Superior temporal gyrus (tissue), 1 donor: ENCODE data around the gene AGPAT4.
A peak's percentile ranks its signal among the peaks of the same experiment; 100 is the strongest.
"Not testable (repeated sequence)": the region's sequence is repeated elsewhere in the genome, so short reads cannot be mapped to it uniquely, and the experiment has no call there.

ENCODE experiments used
- DNase-seq: peaks from one replicate; pipeline ENCODE4 v3.0.0-alpha.2; 2016; ENCODE audit errors: extremely low spot score

The AGPAT4 gene

DNA sequence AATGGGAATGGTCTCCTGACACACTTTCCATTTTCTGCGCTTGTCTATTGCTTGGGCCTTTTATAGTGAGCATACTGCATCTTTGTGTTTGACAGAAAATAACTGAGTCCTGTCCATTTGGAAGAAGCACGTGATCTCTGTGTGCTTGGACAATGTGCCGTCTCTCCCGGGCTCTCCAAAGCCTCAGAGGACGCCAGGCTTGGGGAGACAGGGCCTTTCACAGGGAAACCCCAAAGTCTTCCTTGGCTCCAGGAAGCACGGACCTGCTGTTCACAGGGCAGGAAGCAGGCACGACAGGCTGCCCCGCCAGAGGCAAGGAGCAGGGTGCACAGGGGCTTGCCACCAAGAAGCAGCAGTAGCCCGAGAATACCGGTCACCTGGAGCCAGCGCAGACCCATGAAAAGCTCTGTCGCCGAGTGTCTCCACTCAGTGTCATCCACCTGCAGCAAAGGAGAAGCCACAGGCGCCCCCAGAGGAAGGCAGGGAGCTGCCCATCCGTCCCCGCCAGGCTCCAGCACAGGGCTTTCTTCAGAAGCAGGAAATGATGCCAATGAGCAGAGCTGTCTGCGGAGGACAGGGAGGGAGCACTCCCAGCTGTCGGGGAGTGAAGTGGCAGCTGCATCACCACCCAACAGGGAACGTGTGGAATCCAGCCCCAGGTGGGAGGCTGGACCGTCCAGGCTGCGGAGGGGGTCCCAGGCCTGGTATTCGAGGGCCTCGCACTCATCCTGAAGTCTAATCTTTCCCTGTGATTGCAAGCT lies 135.1 kb downstream of the AGPAT4 start:
- peak; percentile 72 for DNase-seq

DNA sequence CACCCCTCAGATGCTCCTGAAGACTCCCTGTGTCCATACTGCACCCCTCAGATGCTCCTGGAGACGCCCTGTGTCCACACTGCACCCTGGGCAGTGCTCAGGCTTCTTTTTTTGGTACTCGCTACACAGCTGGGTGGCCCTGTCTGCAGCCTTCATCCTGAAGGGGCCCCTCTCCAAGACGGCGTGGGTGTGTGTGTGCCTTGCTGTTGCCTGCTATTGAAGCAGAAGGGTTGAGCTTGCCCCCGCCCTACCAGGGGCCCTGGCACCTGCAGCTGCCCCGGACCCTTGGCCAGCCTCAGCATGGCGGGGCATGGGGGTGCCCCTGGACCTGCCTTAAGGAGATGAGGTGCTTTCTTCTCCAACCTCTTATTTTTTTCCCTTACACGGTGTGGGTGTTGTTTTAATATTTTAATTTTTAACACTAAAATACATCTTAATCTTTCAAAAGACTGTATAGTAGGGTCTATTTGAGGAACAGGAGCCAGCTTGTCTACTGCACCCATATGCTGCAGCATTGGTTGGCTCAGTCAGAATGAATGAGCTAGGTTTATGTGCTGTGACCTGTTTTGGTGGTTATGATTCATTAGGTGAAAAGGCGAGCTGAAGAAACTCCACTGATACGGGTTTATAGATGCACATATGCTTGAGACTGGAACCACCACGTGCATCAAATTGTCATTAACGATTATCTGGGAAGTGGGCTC lies 135.9 kb downstream of the AGPAT4 start:
- DNase-seq = no peak

DNA sequence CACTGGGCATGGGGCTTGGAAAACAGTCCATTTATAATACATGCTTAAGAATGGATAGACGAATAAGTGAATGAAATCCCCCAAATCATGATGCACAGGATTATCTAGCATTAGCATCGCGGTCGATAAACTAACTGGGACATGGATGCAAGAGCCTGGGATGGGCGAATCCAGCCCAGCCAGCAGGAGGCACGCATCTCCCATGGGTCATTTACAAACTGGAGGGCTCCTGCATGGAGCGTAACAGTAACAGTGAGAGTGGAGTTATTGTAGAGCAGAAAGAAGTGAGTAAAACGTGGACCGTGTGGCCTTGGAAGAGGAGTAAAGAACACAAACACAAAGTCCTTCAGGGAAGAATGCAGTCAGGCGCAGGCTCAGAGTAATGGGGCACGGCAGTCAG lies 136.5 kb downstream of the AGPAT4 start:
- no peak for DNase-seq

DNA sequence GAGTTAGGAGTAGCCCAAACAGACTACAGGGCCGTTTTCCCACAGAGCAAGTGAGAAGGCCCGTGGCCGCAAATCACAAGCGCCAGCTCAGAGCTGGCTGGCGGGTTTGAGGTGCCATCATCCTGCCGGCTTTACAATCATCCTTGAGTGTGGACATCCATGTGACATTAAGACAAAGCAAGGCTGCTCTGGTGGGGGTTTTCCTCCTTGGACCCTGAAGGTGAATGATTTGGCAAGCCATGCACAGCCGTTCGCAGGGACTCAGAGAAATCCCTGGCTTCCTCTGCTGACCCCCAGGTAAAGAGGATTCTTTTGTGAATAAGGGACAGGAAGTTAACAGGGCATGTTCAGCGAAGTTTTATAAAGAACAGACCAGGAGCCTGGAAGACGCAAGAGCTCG lies 137.2 kb downstream of the AGPAT4 start:
- DNase-seq = no peak

DNA sequence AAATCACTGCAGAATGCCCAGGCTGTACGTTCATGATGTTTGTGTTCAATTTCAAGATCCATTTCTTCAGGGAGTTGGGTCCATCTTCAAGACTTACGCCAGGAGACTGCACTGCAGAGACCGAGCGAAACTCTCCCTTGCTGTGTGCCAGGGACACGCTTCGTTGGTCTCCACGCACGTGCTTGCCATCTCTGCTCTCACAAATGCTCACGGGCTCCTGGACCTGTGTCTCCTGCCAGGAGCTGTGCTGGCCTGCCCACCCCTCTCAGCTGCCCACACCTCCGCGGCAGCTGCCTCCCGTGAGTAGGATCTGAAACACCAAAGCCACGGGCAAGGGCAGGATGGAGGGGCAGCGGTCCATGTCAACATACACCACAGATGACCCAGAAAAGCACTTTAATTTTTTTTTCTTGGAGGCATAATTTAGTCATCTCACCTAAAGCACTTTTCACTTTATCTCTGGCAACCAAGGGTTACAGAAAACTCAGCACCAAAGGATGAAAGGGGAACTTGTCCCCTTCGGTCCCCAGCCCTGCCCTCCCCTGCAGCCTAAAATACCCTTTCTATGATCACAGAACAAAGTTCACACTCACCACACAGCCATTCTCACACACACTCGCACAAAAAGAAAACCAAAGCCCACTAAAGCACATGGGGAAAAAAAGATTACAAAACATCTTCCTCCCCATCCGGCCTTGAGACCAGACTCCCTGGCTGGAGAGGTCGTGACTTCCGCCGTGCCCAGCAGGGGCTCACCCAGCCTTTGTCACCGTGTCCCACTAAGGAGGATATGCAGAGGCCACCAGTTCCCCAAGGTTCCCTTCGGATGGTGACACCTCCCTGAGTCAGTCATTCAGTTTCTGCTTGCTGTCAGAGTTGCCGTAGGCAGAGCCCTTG lies 137.9 kb downstream of the AGPAT4 start:
- no peak for DNase-seq

DNA sequence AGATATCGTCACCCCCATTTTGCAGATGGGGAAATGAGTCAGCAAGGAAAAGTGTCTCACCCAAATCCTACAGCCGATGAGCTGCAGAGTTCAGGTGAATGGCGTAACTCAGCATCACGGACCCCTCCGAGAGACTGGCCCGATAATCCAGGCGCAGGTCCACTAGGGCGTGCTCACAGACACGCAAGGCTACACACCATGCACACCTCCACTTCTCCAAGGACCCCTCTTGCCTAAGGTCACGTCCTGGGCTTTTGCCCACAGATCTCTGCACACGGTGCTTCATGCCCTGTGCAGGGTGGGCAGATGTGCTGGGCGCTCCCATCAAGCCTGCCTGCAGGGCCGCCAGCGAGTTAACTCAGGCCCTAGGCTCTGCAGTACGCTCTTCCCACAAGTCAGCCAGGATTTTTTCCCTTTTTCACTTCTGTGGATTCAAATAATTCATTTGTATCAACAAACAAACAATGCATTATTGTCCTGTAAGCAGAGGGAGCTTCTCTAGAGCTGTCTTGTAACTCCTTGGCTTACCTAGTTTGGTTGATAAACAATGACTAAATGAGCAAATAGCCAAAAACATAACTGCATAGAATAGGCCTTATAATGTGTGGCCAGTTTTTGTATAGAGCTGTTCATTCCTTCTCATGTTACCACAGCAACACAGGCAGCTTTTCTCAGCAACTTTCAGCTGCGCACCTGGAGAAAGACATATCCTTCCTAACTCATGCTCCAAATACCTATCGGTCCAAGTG lies 139.1 kb downstream of the AGPAT4 start:
- DNase-seq = no peak

DNA sequence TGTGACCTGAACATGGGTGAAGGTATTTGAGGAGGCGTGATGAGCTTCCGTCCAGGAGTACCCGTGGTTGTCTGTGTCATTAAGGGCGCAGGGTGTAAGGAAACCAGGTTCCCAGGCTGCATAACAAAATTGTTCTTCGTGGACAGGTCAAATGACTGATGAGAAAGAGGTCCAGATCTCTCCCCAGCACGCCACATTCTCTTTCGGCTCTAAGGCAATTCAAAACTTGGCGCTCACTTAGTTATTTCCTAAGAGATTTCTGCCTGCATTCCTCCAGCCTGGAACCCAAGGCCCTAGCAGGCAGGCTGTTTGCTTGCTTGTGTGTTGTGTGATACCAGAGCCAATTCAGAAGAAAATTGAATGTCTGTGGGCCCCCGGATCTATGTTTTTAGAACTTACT lies 139.9 kb downstream of the AGPAT4 start:
- no peak for DNase-seq

DNA sequence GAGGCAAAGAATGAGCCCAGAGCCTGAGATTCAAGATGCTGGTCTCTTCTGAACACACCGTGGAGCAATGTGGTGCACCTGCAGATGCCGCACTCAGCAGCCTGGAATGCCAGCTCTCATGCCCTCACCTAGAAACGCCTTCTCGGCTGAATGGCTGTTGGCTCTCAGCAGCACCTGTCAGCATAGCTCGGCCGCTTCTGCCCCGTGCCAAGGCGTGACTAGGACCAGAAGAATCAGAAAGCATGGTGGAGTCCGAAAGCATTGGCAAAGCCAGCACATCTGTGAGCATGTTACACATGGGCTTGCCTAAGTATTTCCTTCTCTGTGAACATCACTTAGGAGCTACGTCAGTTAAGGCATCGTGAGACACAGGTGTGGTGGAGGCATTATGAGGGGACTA lies 141.5 kb downstream of the AGPAT4 start:
- no peak for DNase-seq

DNA sequence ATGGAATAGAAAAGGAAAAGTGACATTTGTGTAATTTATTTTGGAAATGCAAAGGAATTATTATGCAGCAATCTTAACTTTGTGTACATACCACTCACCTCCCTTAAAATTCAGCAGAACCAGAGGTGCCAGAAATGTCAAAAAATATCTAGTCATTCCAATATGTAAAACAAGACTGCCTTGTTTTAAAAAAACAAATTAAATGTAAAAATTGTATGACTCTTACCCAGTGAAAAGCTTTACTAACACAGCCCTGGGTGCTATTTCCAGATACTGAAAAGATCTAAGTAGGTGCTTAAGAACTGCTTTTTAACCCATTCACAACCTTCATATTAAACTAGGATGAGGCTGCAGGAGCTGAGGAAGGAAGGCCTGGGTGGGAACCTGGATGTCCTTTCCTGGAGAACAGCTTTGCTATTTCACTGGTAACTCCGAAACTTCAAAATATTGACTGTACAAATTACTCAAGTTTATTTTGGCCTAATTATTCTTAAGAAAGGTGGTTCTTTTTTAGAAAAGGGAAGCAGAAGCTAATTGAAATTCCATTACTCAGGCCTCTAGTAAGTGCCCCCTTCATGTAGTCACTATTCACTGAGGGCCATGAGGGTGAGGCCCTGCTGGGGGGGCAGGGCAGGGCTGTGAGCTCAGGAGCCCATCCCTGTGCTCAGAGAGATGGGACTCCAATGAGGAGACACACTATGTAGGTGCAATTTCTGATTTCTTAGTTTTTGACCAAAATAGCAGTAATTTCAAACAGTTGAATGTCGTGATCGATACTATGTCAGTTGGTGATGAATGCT lies 142.7 kb downstream of the AGPAT4 start:
- no peak for DNase-seq

DNA sequence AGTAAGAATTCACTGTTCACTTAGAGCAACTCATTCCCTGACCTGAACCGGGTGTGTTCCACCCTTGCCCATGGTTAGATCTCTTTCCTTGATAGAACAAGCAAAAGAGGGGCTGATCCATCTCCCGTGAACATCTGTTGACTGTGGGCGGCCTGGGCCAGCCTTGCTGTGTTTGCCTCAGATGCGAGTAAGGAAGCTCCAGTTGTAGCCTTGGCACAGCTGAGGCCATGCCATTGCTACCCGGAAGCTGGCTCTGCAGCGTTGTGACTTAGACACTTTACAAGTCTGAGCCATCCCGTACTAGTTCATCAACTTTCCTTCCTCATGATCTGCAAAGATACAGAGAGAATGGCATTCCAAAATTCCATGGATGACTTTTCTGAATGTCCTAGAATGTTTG lies 143.3 kb downstream of the AGPAT4 start:
- no peak for DNase-seq

DNA sequence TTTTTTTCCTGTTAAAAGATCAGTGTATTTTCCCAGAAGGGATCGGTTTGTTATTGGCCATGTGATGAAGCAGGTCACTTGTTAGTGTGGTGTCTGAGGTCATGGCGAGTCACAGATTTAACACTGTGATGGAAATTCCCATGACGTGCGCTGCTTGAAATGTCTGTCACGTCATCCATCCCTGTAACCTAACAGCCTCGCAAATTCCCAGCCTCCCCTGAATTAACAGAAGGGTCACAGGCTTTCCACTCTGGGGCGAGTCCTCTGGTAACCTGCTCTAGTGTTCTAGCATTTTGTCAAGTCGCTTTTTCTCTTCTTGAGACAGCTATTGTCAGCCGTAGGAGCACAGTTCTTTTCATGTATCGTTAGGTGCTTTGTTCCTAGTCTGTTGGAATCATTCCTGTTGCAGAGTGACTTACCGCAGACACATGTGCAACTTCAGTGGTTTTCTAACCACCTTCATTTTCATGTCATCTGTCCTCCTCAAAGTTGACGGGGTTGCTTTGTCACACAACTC lies 145.1 kb downstream of the AGPAT4 start:
- DNase-seq = no peak

DNA sequence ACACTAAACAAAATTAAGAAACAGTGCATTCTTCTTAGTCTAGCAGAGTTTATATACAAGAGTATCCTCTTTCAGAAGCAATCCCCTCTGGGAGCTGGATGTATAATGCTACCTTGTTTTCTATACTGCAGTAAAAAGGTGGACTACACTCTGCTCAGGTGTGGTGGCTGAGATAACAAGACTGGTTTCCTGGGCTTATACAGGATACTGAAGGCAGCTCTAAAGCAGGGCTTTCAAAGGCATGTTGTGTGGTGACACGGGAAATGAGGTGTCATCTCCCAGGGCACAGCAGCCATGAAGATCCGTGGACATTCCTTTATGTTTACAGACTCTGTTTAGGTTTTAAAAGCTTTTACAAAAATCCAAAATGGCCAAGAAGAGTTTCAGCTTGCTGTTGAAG lies 145.6 kb downstream of the AGPAT4 start:
- DNase-seq = no peak

DNA sequence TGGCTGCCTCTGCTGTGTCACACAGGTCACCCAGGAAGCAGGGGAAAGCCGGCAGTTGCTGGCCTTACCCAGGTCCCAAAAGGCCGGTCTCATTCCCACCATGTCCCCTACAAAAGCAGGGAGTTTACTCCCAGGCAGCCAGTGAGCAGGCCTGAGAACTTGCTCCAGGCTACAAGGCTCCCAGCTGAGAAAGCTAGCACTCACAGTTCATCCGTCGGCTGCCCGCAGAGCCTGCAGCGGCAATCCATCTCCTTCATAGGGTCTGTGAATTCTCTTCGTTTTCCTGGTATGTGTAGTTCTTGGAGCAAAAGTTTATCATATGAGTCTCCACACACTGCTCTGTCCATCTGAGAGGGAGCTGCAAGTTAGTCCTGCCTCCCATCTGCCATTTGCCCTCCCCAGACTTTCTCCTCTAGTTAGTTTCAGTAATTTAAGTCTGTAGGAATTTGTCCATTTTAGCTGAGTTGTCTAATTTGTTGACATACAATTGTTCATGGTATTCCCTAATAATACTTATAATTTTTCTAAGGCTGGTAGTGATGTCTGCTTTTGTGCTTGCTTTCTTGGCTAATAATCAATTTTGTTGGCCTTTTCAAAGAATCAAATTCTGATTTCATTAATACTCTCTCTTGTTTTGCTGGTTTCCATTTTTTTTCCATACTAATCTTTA lies 146.7 kb downstream of the AGPAT4 start:
- no peak for DNase-seq

DNA sequence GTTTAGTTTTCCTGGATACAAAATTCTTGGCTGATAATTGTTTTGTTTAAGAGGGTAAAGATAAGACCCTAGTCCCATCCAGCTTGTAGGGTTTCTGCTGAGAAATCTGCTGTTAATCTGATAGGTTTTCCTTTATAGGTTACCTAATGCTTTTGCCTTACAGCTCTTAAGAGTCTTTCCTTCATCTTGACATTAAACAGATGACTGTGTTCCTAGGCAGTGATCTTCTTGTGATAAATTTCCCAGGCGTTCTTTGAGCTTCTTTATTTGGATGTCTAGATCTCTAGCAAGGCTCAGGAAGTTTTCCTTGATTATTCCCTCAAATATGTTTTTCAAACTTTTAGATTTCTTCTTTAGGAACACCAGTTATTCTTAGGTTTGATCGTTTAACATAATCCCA lies 148.3 kb downstream of the AGPAT4 start:
- no peak for DNase-seq

DNA sequence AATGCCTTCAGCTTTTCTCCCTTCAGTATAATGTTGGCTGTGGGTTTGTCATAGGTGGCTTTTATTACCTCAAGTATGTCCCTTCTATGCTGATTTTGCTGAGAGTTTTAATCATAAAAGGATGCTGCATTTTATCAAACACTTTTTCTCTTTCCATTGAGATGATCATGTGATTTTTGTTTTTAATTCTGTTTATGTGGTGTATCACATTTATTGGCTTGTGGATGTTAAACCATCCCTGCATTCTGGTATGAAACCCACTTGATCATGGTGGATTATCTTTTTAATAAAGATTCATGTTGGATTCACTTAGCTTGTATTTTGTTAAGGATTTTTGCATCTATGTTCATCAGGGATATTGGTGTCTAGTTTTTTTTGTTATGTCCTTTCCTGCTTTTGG lies 150.5 kb downstream of the AGPAT4 start:
- DNase-seq = not testable (repeated sequence)

DNA sequence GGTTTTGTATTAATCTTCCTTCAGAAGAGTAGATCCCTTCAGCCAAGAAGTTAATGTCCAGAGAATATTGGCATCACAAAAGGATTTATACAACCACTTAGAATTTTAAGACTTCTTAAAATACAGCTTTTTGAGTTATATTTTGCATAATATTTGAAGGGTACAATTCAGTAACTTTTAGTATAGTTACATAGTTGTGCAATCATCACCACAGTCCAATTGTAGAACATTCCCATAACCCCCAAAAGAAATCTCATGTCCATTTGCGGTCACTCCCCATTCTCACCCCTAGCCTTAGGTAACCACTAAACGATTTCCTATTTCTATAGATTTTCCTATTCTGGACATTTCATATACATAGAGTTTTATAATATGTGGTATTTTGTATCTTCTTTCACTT lies 155.9 kb downstream of the AGPAT4 start:
- DNase-seq = no peak

DNA sequence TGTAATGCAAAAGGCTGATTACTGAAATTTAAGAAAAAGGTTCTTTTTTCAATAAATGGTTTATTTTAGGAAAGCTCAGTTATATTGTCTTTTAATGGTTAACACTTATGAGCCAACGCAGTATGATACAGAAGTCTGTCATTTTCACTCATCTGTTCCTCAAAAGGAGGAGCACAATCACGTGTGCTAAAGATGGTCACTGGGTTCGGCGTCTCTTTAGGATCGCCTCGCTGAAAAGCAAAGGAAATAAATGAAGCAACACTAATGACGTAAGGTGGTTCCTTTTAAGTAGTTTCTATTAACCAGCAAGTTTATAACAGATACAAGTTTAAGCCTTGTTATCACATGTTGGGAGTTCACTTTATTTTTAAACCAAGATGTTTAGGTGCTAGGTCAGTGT lies 156.6 kb downstream of the AGPAT4 start:
- no peak for DNase-seq

DNA sequence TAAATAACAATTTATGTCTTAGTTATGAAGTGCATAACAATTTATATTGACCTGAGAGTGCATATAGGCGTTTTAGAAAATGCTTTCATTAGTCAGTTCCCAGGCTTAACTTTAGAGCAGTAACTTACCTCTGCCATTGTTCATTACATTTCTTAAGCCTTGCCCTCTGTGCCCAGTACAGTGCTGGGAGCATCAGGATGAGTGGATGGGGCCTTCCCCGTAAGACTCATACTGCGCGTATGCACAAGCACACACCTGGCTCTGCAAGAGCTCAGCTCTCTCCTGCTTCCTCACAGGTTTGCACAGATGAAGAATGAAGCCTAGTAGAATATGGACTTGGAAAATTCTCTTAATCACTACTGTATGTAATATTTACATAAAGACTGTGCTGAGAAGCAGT lies 157.3 kb downstream of the AGPAT4 start:
- DNase-seq = no peak

DNA sequence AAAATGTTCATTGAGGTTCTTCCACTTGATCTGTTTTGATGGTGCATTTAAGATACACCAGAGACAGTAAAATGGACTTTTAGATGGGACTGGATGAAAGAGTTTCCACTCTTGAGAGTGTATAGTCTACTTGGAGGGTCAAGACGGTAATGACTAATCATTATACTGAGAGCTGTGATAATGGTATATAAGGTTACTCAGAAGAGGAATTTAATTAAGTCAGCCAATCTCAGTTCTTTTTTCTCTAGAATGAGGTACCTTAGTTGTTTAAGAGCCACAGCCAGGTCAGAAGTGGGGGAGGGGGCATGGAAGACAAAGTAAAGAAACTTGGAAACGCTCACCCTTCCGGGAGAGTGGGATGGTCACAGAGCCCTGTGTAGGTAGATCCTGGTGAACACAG lies 158.4 kb downstream of the AGPAT4 start:
- no peak for DNase-seq

DNA sequence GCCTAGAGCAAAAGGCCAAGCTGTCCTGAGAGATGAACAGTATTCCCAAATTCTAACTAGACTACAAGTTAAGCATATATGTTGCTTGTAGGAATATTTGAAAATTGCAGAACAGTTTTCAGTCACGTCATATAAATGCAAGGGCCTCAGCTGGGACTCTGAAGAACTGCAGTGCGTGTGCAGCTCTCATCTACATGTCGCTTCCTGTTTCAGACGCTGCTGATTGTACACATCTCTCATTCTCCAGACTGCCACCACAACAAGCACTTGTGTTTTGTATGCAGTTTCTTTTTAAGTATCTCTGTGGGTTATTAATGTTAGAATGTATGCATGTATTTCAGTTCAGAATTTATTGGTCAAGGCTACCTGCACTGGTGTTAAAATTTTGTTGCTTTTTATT lies 162.6 kb downstream of the AGPAT4 start:
- DNase-seq = no peak
